Loucy (cell line): Measurements from ENCODE around the gene CNNM3.

Experiments used
- CTCF ChIP-seq: fragments of 200-600 bp; sonication (generic); conservative IDR thresholded peaks from 2 replicates; pipeline ENCODE4 v1.5.1; 2014; ENCODE audit warnings: mild to moderate bottlenecking, antibody characterized with exemption, low read length
- EZH2phosphoT487 ChIP-seq: fragments of 200-600 bp; IDR thresholded peaks from 2 replicates; pipeline ENCODE4 v1.6.1; 2018; ENCODE audit warnings: antibody characterized with exemption, mild to moderate bottlenecking, moderate library complexity, borderline replicate concordance

DNA sequence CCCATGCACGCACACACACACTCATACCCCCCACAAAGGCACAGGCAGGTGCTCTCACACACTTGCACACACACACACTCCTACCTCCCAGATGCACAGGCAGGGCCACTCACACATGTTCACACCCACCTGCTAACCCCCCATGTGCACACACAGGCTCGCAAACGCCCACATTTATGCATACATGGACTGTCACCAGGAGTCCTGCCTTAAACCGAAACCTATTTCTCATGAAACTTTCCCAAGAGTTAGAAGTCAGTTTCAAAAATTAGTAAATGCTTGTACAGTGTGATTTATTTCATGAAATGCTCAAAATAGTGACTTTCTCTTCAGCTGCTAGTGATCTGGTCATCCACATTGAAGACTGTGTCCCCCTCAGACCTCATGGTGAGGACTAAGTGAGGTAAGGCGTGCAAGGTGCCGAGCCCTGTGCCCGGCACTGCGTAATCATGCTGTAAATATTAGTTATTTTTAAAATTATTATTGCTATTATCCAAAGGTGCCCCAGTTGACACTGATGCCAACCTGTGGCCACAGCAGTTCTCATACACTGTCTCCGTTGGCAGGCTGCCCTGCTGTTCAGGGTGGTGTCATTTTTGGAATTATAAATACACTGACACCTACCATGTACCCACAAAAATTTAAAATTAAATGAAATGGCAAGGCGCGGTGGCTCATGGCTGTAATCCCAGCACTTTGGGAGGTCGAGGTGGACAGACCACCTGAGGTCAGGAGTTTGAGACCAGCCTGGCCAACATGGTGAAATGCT lies 43.0 kb upstream of the CNNM3 start:
- TF ChIP-seq CTCF: no peak
- TF ChIP-seq EZH2phosphoT487: no peak
